NCI-H748 treated with DMSO at 0.1 percent for 48 hours (cell line): Measurements from ENCODE around the gene SOX11.
"Not testable (repeated sequence)": the region's sequence is repeated elsewhere in the genome, so short reads cannot be mapped to it uniquely, and the experiment has no call there.

Experiments used
- DNase-seq: peaks from one replicate; lab custom pipeline; 2025; lab: John Stamatoyannopoulos, UW

SOX11 gene

DNA sequence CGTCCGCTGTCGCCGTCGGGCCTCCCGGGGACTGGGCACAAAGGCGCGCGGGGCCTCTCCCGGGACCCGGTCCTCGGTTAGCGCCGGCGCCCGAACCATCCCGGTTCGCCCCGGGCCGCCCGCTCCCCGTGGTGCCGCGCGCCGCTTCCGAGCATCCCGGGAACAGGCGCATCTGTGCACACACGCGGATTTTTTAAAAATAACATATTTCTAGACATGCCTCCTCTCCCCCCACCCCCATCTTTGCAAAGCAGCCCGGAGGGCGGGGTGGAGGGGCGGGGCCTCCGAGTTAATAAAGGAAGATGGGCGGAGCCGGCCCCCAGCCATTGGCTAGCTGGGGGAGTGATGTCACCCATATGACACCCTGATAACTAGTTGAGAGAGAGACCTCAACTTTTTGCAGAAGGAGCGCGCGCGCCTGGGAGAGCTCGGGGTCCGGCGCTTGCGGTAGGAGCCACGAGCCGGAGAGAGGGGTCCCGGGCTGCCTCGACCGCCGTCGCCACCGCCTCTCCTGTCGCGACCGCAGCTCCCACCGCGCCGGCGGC is at the start of gene SOX11:
TSS of gene SOX11 (plus strand) at position 400 of the 545 bp plus-strand sequence. CDS start 338 bp downstream, outside the sequence.
- peak; percentile 86 for DNase-seq

DNA sequence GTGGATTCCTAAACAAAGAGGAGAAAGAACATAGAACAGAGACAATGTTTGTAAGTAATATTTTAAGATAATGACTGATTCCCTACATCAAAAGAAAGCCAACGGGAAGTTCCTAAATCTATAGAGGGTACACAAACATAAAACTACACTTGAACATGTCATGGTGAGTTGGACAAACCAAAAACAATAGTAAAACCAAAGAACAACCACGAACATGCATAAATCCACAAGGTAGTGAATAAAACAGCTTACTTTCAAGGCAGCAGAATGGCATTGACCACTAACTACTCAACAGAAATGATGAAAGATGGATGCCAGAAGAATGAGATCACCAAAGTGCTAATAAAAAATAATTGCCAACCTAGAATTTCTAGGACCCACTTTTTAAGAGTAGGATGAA is 39.5 kb upstream of the SOX11 start:
- not testable (repeated sequence) for DNase-seq

GRCh38 chr2:5653756-5654155 is 38.4 kb upstream of the SOX11 start:
- DNase-seq = not testable (repeated sequence)

DNA sequence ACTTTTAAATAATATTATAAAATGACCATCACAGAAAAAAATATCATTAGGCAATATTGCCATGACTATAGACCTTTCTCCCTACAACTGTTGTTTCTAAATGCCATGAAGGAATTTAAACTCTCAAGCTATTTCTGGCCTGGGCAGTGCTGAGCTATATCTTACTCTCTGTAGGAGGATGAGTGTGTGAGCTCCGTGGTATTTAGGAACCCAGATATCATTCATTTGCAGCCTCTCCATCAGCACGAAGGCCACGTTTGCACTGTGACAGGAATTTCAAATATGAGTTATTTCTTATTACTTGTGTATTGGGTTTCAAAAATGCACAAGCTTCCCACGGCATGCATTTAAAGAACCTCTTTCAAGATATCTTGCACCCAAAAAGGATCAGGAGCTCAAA is 35.0 kb upstream of the SOX11 start:
- DNase-seq = no peak

GRCh38 chr2:5660591-5660990 is 31.6 kb upstream of the SOX11 start:
- no peak for DNase-seq

DNA sequence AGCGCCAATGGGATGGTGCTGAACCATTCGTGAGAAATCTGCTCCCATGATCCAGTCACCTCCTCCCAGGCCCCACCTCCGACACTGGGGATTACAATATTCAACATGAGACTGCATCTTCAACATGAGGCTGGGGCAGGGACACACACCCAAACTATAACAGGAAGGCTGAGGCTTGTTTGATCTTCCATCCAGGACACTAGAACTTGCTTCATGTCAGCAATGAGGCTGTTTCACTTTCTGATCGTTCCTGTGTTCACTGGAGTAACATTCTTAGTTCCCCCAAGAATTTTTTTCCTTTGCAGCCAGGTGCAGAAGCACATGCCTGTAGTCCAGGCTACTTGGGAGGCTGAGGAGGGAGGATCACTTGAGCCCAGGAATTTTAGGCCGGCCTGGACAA is 30.8 kb upstream of the SOX11 start:
- DNase-seq = no peak

DNA sequence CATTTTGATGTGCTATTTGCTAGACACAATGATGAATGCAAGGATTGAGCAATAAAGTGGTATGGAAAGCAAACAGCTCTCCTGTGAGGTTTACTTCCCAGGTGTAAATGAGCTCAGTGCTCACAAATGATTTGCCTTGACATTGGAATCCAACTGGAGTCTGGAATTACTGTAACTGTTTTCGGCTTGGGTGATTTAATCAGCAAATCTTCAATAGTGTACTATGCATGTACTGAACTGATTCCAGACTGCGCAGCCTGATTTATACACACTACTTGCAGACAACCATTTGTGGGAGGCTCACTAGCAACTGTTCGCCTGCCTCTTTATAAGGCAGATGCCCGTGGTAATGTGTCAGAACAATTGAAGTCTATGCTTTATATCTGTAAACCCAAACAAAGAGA is 27.9 kb upstream of the SOX11 start:
- DNase-seq = no peak

GRCh38 chr2:5665066-5665465 is 27.1 kb upstream of the SOX11 start:
- DNase-seq = no peak

- DNase-seq = no peak
Observed at GRCh38 chr2:5666798-5667197, 25.4 kb upstream of the SOX11 start.

- DNase-seq = not testable (repeated sequence)
Observed at GRCh38 chr2:5667655-5668054, 24.5 kb upstream of the SOX11 start.

DNA sequence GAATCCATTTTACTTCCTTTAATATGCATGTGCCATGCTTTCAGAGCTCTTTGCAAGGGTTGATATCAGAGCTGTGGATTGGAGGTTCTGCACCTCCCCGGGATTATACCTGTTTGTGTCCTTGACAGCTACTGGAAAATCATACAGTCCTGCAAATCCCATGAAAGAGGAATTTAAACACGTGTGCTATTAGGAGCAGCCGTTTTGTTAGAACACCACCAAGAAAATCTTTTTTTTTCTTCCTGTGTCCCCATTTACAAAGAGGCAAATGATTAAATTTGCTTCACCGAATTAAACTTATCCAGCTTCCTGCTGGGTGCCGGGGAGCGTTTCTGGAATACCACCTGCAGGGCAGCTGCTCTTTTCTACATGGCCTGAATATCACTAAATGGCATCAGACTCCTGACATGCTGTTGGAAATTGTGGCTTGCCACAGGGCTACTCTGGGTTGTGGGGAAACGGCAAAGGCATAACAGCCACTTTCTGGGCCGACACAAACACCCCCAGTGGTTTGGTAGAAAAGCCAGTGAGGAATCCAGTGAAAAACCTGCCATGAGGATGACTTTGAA is 23.4 kb upstream of the SOX11 start:
- no peak for DNase-seq

DNA sequence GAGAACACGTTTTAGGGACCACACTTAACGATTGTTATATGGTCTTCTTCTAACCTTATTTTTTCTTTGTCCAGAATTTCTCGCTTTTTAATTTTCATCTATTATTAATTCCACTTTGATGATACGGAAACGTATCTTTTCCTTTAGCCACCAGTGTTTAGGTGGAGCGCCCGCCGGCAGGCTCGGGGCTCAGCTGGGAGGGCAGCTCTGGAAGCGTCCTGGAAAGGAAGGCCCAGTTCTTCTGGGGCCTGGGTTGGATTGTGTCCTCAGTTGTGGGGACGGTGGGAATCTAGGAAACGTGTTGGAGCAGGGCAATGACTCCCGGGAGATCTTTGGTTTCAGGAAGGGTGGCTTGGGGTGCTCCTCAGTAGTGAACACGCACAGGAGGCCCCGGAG is 19.4 kb upstream of the SOX11 start:
- no peak for DNase-seq

GRCh38 chr2:5673145-5674025 is 18.8 kb upstream of the SOX11 start:
- DNase-seq = no peak

DNA sequence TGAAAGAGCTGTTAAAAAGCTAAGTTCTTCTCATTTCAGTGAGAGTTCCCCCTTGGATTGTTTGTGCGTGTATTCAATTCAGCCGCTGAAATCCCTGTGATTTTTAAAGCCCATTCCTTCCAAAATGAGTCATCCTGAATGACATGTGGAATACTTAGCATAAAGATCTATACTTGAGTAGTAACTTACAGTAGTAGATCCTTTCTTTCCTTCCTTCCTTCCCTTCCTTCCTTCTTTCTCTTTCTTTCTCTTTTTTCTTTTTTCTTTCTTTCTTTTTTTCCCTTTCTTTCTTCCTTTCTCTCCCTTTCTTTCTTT is 18.2 kb upstream of the SOX11 start:
- DNase-seq = no peak

DNA sequence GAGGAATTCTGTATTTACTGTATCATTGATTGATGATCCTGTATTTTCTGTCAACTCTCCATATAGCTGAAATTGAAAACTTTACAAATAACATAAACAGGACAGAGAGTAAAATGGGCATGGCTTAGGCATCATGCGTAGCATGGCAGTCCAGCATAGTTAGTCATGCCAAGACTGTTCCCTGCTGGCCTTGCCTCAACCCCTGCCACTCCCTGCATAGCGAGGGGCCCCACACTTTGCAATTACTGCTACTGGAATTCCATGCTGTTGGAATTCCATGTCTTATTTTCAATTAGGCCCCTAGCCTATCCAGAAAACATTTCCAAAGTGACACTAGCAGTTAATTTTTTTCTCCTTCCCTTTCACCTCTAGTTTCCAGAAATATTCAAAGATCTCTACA is 15.1 kb upstream of the SOX11 start:
- DNase-seq = no peak

DNA sequence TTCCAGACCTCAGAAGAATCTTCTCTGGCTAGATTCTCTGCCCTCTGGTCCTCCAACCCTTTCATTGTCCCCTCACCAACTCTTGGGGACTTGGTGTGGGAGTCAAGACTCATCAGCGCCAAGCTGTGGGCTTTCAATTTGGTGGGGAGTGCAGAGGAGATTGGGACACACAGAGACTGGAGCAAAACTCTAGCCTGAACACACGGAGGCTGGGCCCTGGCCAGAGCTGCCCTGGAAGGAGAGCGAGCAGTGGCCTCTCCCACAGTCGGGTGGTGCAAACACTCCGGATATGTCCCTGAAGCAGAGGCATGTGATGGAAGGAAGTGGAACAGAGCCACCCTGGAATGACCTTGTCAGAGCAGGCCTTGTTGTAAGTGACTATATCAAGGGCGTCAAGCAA is 8.7 kb upstream of the SOX11 start:
- no peak for DNase-seq

DNA sequence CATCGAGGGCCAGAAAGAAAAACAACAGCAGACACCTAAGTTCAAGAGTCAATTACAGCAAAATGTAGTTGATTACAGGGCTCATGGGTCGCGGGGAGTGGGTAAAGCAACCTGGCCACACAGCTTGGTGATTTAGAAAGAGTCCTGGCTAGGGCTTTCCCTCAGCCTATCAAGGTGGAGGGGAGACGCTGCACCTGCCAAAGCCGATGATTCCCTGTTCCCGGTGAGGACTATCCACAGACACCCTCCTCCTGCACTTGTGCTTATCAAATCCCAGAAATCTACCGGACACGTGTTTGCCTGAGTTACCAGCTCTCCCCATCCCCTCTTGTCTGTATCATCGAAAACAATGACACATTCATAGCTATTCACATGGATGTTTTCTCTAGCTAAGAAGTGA is 7.0 kb upstream of the SOX11 start:
- peak; percentile 37 for DNase-seq

DNA sequence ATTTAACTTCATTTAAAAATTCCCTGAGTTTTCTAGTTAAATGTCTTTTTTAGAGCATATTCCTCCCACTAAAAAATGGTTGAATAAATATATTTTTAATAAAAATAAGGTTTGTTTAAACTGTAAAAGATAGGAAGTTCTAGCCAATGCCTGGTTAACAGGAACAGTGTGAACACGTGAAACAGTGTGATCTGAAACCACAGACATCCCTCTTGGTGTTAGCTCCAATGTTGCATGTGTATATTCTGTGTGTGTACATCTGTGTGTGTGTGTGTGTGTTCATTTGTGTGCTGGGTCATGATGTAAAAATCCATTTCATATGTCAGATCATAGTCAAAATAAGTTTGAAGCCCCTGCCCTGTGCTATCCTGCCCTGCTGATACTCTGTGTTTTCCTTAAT is 6.1 kb upstream of the SOX11 start:
- DNase-seq = no peak

GRCh38 chr2:5686536-5686935 is 5.6 kb upstream of the SOX11 start:
- DNase-seq = no peak

DNA sequence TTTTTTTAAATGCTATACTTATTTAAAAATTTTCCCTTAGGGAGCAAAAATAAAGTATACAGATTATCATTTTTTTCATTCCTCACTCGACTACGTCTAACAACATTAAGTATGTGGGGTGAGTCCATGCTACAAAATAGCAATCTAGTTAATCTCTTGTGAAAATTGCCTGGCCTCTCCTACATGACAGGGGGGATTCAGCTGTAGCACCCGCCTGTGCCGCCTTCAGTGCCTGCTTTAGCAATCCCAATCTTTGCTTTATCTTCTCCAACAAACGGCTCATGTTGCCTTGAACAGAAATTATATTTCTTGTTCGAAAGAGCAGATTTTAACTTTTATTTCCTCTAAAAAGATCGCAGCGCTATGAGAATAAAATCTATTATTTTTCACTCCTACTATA is 2.4 kb upstream of the SOX11 start:
- DNase-seq = no peak

- no peak for DNase-seq
Observed at GRCh38 chr2:5690286-5690685, 1.9 kb upstream of the SOX11 start.

DNA sequence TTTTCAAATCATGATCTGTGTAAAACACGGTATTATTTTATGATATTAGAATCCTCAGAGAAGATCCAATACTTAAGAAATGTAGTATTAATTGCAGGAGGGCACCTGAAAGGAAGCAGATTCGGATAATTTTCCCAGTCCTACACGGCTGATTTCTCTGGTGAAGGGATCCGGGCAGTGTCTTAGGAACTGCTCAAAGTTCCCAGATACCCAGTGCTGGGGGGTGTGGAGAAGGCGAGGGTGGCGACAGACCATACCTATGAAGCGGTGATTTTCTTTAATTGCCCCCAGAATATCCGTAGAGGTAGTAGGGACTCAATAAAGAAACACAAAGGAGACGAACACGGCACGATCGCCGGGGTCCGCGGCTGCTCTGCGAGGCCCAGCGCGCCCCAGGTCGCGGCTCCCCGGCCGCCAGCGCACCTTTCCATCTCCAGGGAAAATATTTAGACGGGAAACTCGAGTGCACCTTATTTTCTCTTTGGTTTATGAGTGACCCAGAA is 1.4 kb upstream of the SOX11 start:
- no peak for DNase-seq

DNA sequence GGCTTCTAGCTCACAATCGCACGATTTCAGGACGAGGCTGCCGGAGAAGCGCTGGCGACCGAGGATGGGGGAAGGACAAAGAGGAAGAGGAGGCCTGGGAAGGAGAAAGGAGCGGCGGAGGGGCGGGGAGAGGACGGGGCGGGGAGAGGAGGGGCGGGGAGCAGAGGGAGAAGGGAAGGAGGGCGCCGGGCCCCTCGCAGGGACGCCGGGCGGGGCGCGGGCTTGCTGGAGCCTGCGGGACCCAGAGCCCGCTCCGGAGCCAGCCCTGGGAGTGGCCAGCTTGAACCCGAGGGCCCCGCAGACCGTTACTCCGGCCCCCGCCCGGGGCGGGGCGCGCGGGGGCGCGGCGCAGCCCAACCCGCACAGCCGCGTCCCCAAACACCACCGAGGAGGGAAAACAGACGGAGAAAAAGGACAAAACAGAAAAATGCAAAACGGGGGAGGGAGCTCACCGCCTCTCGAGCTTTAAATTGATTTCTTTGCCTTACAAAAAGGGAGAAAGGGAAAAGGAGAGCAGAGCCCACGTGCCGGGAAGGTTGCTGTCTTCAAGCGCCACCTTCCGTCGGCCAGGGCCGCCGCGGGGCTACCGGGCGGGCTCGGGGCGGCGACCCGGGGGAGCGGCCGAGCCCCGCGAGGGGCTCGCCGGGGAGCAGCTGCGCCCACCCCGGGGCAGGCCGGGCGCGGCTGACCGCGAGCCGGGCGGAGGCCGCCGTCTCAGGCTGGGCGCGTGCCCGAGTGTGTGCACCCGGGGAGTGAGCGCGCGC is 781 bp upstream of the SOX11 start:
- DNase-seq = peak; percentile 70
